ENCODE data around the gene SEMA5B.

SEMA5B gene

DNA sequence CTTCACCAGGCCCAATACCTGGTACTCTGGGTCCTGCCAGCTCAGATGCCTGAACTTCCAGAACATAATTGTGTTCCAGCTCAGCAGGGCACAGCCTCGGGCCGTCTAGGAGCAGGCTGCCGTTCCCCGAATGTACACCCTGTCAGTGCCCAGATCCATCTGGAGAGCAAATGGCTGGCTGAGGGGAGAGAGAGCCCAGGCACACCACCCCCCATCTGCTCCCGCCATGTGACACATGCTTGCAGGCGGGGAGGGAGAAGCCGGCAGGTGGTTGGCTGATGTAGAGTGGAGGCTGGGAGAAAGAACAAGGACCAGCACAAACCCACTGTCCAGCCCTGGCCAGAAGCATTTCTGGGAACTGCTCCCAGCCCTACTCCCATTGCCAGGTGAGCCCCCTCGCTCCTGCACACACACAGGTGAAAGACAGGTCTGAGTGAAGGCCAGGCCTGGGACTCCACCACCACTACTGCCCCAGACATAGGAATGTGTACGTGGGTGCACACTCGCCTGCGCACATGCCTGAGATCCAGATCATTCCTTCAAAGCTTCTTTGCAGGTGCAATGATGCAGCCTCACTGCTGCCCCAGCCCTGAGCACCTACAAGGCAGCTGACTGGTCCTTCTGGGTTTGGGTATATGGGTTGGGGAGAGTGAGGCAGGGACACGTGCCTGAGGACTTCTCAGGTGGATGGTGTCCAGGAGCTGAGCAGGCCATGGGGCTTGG, 53.5 kb downstream of the SEMA5B start:
- no peak for DNase-seq (ENCODE audit: low read depth, low spot score)

DNA sequence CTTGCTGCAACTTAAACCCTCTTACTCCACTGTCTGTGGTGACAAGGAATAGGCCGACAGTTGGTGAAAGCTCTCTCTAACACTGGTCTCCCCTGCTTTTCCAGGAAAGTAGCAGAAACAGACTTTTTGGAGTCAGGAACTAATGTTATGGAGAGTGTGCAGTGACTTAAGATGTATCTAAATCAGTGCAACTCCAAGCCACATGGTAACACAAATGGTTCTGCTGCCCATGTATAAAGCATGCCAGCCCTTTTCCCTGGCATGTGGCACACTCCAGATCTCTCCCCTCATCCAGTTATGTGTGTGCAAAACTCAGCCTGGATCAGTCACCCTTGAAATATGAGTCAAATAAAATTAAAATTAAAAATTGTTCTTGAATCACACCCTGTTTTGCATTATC, 55.4 kb downstream of the SEMA5B start:
- DNase-seq (ENCODE audit: low read depth, low spot score), result no peak

DNA sequence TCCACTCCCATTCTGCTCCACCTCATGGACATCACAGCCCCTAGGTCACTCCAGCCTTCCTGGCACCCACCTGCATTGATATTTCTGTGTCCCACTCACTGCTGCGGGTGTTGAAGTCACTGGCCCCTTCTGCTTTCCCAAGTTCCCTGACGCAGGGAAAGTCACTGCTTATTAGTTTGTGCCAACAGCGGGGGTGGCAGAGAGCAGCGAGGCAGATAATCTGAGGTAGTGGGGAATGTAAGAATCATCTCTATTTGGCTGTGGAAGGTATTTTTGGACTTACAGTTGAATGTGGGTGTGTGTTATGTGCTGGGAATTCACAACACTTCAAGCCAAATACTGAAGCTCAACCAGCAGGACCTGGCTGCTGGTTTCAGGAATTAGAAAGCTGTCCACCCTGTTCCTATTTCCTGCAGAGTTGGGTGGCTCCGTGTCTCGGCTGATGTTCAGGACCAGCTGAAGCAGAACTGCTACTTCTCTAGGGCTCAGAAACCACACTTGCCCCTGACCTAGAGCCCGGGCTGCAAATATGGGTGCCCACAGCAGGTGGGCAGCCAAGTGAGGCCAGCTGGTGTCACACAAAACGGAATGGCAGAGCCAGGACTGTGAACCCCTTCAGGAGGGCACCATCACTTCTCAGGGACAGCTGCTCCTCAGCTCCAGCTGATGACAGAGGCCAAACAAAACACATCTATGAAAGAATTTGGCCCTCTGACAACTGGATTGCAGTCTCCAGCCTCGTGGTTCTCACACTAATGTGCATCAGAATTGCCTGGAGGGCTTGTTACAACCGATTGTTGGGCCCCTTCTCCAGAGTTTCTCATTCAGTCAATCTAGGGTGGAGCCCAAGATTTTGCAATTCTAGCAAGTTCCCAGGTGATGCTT, 57.7 kb downstream of the SEMA5B start:
- no peak for DNase-seq (ENCODE audit: low read depth, low spot score)

DNA sequence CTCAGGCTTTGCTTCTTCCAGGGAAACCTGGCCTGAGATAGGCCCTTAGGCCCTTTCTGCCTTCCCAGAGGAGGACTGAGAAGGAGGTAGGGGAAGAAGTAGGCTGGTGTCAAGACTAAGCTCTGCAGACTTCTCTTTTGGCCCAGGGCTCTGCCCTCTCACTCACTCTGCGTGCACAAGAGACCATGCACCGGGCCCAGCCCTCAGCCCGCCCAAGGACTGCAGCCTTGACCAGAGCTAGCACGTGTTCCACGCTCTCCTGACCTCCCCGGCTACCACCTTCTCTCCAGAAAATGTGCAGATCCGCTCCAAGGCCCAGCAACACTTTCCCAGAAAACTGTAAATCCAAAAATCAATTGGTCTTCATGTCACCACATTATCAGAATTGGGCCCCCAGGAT, 59.8 kb downstream of the SEMA5B start:
- DNase-seq (ENCODE audit: low read depth, low spot score), result no peak

DNA sequence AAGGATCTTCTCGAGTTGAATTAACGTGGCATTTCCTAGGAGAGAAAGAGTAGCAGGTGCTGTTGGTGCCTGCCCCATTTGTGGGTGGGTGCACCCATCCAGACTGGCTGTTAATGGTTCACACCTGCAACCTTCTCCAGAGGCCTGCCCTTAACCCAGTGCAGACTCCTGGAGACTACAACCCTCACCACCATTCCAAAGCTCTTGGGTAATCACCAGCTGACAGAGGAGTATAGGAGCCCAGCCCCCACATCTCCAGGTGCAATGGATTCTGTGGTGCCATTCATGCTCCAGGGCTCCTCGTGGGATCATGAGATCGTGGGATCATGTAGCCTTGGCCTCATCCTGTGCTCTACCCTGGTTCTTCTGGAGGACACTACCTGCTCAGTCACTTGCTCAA, 60.2 kb downstream of the SEMA5B start:
- DNase-seq (ENCODE audit: low read depth, low spot score), result no peak

DNA sequence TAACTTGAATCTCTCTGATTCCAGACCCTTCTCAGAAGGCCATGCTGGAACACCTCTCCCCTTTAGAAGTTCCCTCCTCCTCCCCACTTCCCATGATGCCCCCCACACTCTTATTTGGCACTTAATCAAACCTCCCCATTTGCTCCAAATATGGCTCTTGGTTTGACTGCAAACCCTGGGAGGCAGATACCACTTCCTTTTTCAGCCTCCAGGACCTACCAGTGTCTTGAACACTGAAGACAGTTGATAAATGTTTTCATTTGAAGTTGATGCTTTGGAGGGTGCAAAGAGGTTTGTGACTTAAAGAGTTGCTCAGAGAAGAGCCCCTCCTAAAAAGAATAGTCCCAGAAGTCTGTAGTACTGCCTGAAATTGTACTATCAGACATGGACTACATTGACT, 61.5 kb downstream of the SEMA5B start:
- DNase-seq (ENCODE audit: low read depth, low spot score), result no peak

DNA sequence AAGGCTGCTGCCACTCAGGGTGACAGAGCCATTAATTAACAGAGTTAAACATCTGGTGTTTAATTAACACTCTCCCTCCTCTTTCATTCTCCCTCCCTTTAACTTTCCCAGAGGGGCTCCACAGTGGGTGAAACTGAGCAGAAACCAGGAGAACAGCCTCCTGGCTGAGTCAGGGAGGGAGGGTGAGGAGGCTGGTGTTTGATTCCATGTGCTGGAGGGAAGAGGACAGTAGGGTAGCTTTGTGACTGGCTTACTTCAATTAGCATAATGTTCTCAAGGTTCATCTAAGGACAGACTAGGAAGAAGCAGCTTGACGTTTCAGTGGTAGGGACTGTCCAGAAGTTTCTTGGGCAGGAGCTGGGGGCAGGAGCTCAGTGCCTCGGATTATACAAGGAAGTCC, 62.8 kb downstream of the SEMA5B start:
- DNase-seq (ENCODE audit: low read depth, low spot score), result no peak

DNA sequence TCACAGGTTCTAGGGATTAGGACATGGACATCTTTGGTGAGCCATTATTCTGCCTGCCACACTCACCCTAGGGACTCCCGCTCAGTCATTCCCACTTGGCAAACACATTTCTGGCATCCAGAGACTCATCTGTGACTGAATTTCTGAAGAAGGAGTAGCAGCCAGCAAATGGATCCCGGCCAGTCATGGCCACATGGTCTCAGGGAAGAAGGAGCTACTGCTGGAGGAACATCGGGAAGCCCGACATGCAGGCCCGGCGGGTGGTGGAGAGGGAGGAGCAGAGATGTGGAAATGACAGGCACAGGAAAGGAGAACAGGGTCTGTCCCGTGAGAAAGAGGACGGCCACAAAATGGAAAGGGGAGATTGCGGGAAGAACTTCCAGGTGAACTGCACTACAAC, 65.4 kb downstream of the SEMA5B start:
- DNase-seq (ENCODE audit: low read depth, low spot score), result no peak

DNA sequence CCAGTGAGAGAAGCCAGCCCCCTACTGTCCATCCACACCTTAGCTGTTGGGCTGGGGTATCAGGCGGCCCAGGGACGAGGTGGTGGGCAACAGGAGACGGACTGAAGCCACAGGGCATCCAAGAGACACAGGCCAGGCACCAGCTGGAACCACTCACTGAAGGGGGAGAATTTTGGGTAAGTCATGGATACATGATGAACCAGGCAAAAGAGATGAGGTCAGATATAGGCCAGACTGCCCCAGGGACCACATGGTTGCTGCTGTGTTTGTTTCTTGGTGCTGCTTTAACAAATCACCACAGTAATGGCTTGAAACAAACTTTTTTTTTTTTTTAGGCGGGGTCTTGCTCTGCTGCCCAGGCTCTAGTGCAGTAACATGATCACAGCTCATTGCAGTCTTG, 66.4 kb downstream of the SEMA5B start:
- no peak for DNase-seq (ENCODE audit: low read depth, low spot score)

DNA sequence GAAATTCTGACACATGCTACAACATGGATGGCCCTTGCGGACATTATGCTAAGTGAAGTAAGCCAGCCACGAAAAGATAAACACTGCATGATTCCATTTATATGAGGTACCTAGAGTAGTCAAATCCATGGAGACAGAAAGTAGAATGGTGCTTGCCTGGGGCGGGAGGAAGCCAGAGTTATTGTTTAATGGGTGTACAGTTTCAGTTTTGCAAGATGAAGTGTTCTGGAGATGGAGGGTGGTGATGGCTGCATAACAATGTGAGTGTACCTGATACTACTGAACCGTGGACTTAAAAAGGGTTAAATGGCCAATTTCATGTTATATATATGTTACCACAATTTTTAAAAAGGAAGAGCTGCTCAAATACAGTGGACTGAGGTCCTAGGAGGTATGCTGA, 66.9 kb downstream of the SEMA5B start:
- DNase-seq (ENCODE audit: low read depth, low spot score), result no peak

DNA sequence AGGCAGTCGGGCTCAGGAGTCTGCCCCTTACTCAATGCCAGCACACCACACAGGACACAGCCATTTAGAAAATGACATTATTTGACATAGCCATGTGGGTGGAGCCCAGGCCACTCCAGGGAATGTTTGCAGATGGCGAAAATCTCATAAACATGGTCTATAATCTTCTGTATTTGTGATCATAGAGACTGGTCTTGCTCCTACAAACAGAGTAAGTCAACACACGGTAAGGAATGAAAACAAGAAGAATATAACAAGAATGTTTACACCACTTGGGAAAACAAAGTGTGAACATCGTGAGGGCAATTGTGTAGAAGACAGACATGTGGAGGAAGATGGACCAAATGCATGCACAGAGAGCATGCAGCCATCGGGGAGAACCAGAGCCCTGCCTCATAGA, 68.2 kb downstream of the SEMA5B start:
- no peak for DNase-seq (ENCODE audit: low read depth, low spot score)

DNA sequence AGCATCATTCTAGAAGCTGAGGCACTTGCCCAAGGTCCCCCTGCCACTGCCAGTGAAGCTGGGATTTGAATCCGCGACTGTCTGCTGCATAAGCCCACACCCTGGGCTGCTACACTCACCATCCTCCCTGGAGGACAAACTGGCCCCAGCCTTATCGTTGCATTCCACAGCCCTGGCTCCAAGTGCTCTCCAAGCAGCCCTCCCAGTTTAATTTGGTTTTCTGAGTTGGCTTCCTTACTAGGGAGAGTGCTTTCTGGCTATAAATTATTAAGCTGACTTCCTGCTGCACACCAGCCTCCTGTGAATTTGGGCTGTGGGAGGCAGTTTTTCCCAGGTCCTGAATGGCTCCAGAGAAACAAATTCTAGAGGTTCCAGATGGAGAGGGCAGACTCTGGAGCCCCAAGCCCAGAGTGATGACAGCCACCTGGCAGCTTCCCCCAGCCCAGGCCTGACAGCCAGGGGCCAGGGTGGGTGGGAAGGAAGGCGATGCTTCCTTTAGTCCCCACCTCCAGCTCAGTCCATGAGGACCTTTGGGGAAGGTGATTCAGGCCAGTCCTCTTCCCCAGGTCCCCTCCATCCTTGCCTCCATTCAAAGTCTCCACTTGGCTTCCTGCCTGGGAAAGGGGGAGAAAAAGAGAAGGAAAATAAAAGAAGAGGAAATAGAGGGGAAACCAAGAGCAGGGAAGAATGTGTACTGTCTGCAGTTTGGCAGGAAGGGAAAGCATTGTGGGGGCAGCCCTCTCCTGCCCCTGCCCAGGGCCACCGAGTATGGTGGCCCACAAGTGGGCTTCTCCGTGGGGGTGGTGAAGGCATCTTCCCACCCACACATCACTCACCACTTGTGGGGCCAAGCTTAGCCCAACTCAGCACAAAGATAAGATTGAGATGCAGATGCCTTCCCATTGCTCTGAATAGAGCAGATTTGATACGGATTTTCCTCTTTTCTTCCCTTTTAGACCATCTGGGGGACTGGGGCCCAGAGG, 69.6 kb downstream of the SEMA5B start:
- DNase-seq (ENCODE audit: low read depth, low spot score), result no peak

DNA sequence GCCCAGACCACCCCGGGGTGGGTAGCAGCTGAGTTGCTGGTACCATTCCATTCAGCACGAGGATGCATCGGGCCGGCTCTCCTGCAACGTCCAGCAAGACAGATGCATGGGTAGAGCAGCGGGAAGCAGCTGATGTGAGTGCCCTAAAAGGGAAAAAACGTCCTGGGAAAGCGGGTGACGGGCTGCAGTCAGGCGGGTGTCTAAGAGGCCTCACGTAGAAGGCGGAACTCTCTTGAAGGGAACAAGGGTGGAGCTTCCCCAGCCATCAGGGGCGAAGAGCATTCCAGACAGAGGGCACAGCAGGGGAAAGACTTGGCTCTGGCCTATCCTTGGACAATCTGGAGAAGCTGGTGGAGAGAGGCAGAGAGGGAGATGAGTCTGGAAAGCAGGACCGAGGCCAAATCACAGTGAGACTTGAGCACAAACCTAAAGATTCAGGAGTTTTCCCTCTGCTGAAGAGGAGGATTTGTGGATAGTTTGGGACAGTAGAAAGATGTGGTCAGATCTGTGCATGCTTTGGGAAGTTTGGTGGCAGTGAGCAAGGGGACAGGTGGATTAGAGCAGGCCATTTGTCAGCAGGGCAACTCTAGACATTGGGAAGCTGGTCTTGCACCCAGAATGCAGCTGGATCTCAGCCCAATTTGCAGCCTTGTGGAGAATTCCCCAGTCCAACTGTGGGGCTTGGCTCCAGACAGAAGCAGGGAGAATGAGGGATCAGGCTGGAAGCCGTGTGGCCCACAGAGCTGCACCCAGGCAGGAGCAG, 70.7 kb downstream of the SEMA5B start:
- DNase-seq (ENCODE audit: low read depth, low spot score), result no peak

DNA sequence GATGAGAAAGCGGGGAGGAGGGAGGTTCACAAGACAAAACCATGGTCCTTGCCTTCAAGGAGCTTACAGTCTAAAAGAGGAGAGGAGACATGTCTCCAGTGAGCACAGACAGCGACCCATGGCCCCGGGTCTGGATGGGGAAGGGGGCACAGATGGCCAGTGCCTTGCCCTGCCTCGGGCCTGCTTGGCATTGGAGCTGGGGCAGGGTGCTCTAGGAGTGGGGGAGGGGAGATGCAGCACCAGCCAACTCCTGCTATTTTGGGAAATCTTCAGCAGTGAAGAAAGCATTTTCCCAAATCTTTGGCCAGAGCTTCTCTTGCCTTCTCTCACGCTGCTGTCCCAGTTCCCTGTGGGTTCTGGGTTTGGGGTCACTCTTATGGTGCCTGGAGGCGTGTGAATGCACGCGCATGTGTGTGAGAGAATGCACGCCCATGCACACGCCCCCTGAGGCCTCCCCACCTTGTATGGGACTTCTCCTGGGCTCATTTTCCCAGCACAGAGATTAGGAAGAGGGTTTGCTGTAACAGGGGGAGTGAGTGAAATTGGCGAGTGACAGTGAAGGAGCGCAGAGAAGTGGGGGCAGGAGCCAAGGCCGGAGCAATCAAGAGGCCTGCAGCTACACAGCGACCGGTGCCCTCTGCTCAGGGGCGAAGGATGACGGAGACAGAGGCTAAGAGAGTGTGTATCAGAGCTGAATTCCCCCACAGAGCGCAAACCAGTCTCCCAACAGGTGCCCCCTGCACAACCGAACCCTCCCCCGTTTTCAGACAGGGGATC, 71.5 kb downstream of the SEMA5B start:
- no peak for DNase-seq (ENCODE audit: low read depth, low spot score)

DNA sequence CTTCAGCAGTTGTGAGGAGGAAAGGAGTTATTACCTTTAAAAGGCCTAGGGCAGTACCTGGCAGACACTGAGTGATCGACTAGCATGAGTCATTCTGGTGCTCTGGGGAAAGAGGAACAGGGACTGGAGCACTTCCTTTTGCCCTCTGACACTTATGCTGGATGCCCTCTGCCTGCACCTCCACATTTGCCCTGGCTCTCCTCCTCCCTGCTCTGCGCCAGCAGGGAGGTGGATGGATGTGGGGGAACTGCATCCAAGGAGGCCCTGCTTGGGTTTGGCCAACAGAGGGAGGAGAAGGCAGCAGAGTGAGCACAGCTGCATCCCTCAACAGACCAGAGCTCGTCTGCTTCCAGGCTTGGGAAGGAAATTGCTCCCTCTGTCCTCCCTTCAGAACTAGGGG, 75.0 kb downstream of the SEMA5B start:
- DNase-seq (ENCODE audit: low read depth, low spot score), result no peak

DNA sequence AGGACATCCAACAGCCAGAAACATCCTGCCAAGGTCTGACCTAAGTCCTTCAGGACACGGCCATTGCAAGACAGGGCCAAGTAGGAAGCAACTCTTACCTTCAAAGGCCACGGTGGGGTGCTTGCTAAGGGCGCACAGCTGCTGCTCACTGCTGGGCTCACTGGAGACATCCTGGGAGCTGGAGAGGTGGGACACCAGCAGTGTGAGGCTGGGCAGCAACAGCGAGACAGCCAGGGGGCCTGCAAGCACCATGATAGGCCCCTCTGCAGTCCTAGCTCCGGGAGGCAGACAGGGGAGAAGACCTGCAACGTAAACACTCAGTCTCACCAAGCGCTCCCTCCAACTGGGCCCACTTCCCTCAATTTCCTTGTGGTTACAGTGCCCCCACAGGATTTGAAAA, 79.2 kb downstream of the SEMA5B start:
- no peak for DNase-seq (ENCODE audit: low read depth, low spot score)

DNA sequence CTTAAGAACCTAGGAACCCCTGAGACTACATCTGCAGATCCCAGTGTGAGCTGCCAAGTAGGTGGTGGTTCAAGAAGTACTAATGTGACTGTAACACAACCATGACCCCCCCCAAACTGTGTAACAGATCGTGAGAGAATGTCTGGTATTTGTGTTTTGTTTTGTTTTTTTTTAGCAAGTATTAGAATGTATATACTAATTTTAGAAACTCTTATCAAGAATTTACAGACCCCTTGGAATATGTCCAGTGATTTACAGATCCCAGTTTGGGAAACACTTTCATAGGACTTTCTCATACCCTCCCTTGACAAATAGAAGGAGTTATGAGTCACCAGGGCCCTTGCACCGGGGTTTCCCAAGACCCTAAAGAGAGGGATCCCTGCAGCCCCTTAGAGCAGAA, 79.8 kb downstream of the SEMA5B start:
- no peak for DNase-seq (ENCODE audit: low read depth, low spot score)

DNA sequence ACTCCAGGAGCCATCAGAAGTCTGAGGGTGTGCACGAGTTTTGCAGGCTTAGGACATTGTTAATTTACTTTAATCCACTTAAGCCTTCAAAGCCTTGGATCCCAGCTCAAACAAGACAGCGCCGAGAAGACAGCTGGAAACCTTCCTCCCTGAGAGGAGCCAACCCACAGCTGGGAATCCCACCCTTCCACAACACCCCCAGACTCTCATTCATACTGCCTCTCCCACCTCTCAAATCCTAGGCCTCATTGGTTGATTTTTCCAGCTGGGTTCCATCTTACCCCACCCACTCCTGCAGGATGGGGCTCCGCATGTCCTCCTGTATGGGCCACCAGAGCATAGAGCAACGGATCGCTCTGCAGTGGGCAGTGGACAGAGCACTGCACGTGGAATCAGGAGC, 80.4 kb downstream of the SEMA5B start:
- no peak for DNase-seq (ENCODE audit: low read depth, low spot score)

DNA sequence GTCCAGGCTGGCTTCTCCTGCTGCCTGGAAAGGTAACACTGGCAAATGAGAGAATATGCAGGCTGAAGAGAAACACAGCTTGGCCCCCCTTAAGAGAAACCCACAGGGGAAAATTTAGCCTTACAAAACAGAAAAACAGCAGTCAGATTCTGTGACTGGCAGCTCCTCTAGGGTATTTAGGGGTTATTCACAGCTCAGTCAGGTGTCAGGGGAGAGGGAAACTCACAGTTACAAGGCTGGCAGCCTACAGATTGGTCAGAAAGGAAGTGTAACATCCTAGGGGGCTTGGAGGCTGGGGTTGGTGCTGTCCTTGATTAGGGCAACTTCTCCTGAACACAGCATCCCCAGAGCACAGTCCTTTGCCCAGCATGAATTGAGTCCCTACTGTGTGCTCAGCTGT, 81.4 kb downstream of the SEMA5B start:
- no peak for DNase-seq (ENCODE audit: low read depth, low spot score)

DNA sequence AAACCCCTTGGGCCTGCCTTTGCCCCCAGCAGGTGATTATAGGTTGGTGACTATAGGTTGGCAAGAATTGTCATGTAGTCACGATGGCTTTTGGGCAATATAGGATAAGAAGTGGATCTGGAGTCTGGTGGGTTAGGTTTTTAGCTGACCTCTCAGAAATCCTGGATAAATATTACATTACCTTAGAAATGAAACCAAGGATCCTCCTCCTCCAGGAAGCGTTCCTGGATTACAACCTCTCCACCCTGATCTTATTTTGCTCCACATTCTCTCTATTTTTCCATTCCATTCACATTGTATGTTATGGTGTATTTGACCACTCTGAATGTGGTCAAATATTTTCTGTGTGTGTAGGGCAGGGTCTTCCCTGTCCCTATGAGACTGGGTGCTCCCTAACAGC, 82.3 kb downstream of the SEMA5B start:
- DNase-seq (ENCODE audit: low read depth, low spot score), result no peak

Data from activated CD4-positive, CD25-positive, alpha-beta regulatory T cell treated with anti-CD3 and anti-CD28 coated beads, Interleukin-2, amount 50 U/mL, for 16 hours (primary cell).